Activated T-cell treated with anti-CD3 and anti-CD28 coated beads for 24 hours (primary cell): ENCODE measurements around the gene RYR2.
"Not testable (repeated sequence)": the region's sequence is repeated elsewhere in the genome, so short reads cannot be mapped to it uniquely, and the experiment has no call there.

ENCODE experiments used
- DNase-seq: peaks from one replicate; pipeline ENCODE4 v3.0.0-alpha.2; 2020; ENCODE audit warnings: low read depth

The RYR2 gene

GRCh38 chr1:237353918-237354317 lies 311.9 kb downstream of the RYR2 start:
- no peak for DNase-seq

GRCh38 chr1:237355022-237355421 lies 313.0 kb downstream of the RYR2 start:
- DNase-seq = no peak

GRCh38 chr1:237358555-237358954 lies 316.6 kb downstream of the RYR2 start:
- no peak for DNase-seq

GRCh38 chr1:237367758-237368157 lies 325.8 kb downstream of the RYR2 start:
- DNase-seq = no peak

GRCh38 chr1:237371477-237371876 lies 329.5 kb downstream of the RYR2 start:
- DNase-seq = not testable (repeated sequence)

- DNase-seq = no peak
Measured at GRCh38 chr1:237383791-237384190, 341.8 kb downstream of the RYR2 start.

GRCh38 chr1:237384213-237384612 lies 342.2 kb downstream of the RYR2 start:
- no peak for DNase-seq

- DNase-seq = no peak
Measured at GRCh38 chr1:237386362-237387143, 344.6 kb downstream of the RYR2 start.

- DNase-seq = no peak
Measured at GRCh38 chr1:237387144-237387505, 345.1 kb downstream of the RYR2 start.

GRCh38 chr1:237390823-237391222 lies 348.8 kb downstream of the RYR2 start:
- no peak for DNase-seq

GRCh38 chr1:237393632-237394031 lies 351.6 kb downstream of the RYR2 start:
- DNase-seq = no peak

GRCh38 chr1:237394281-237394680 lies 352.3 kb downstream of the RYR2 start:
- no peak for DNase-seq

- DNase-seq = no peak
Measured at GRCh38 chr1:237396426-237396825, 354.4 kb downstream of the RYR2 start.

- no peak for DNase-seq
Measured at GRCh38 chr1:237398751-237399150, 356.8 kb downstream of the RYR2 start.

GRCh38 chr1:237405912-237406311 lies 363.9 kb downstream of the RYR2 start:
- DNase-seq = no peak

GRCh38 chr1:237411621-237412020 lies 369.6 kb downstream of the RYR2 start:
- no peak for DNase-seq

- no peak for DNase-seq
Measured at GRCh38 chr1:237416924-237417655, 375.1 kb downstream of the RYR2 start.

GRCh38 chr1:237428809-237429208 lies 386.8 kb downstream of the RYR2 start:
- no peak for DNase-seq

- DNase-seq = no peak
Measured at GRCh38 chr1:237429252-237429651, 387.3 kb downstream of the RYR2 start.

GRCh38 chr1:237431448-237431847 lies 389.5 kb downstream of the RYR2 start:
- no peak for DNase-seq

- DNase-seq = no peak
Measured at GRCh38 chr1:237440346-237440745, 398.4 kb downstream of the RYR2 start.

GRCh38 chr1:237444120-237444790 lies 402.3 kb downstream of the RYR2 start:
- DNase-seq = no peak

GRCh38 chr1:237448042-237448441 lies 406.1 kb downstream of the RYR2 start:
- no peak for DNase-seq
